GM19025 (cell line): ENCODE data around the gene FAM131A.

ENCODE experiments used
- ATAC-seq: cut with Tn5 transposase; IDR thresholded peaks from one replicate; pipeline ENCODE4 v1.9.1; 2021; ENCODE audit warnings: mild to moderate bottlenecking, low read depth, moderate library complexity; ENCODE audit not compliant: unreplicated experiment

The FAM131A gene

GRCh38 chr3:184315871-184316661 lies 21.3 kb upstream of the FAM131A start:
- ATAC-seq: no peak

GRCh38 chr3:184316792-184317191 lies 20.6 kb upstream of the FAM131A start:
- ATAC-seq: no peak

DNA sequence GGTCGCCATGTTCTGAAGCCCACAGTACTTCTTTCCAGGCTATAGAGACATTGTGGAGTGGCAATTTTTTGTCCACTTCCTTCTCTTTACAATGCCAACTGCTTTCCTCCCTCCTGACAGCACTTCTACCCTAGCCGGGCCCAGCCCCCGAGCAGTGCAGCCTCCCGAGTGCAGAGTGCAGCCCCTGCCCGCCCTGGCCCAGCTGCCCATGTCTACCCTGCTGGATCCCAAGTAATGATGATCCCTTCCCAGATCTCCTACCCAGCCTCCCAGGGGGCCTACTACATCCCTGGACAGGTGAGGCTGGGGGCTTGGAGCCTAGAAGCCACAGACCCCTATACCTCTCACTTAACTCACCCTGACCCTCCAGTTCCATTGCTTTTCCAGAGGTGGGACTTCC lies 20.2 kb upstream of the FAM131A start:
- ATAC-seq: no peak

DNA sequence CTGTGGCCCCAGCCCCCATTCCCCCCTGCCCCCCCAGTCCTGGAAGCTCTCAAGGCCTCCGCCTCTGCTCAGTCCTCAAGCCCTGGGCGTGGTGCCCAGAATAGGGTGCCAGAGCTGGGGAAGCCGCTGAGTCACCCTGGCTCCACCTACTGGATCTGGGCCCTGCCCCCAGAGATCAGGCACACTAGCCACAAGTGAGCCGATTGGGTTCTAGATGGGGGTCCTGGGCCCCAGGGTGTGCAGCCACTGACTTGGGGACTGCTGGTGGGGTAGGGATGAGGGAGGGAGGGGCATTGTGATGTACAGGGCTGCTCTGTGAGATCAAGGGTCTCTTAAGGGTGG lies 17.3 kb upstream of the FAM131A start:
- ATAC-seq: no peak

GRCh38 chr3:184321666-184322065 lies 15.7 kb upstream of the FAM131A start:
- no peak for ATAC-seq

DNA sequence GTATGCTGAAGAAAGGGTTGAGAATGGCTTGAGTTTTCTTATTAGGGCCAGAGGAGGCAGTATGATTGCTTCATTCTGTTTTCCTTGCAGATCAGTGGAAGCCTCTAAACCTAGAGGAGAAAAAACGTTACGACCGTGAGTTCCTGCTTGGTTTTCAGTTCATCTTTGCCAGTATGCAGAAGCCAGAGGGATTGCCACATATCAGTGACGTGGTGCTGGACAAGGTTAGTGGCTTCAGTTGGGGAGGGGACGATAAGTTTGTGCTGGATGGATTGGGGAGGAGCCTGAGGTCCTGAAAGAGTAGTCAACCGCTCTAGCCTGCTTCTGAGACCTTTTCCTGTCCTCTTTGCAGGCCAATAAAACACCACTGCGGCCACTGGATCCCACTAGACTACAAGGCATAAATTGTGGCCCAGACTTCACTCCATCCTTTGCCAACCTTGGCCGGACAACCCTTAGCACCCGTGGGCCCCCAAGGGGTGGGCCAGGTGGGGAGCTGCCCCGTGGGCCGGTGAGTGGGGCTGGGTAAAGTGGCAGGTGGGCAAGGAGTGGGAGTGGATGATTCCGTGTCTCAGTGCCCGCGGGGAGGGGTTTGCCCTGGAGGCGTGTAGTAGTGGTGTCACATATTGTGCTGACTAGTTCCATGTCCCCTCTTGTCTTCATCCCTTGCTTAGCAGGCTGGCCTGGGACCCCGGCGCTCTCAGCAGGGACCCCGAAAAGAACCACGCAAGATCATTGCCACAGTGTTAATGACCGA lies 14.5 kb upstream of the FAM131A start:
- ATAC-seq: no peak

DNA sequence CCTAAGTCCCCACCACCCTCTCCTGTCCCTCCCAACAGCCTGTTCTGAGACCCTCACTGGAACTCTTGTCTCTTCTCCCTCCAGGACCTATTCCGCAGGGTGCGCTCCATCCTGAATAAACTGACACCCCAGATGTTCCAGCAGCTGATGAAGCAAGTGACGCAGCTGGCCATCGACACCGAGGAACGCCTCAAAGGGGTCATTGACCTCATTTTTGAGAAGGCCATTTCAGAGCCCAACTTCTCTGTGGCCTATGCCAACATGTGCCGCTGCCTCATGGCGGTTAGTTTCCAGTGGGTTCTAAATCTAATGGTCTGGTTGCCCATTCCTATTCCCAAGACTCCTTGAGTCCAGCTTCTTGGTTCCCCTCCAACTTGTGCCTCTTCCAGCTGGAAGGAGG lies 13.7 kb upstream of the FAM131A start:
- ATAC-seq: no peak

GRCh38 chr3:184325269-184325668 lies 12.1 kb upstream of the FAM131A start:
- no peak for ATAC-seq

GRCh38 chr3:184325715-184326369 lies 11.6 kb upstream of the FAM131A start:
- ATAC-seq: no peak

DNA sequence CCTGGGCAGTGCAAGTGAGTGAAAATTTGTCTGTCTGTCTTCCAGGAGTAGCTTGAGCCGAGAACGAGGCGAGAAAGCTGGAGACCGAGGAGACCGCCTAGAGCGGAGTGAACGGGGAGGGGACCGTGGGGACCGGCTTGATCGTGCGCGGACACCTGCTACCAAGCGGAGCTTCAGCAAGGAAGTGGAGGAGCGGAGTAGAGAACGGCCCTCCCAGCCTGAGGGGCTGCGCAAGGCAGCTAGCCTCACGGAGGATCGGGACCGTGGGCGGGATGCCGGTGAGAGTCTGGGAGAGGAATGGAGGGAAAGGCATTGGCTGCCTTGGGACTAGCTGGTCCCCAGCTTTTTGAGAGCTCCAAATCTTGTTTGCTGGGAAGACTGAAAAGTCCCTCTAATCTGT lies 10.2 kb upstream of the FAM131A start:
- no peak for ATAC-seq

DNA sequence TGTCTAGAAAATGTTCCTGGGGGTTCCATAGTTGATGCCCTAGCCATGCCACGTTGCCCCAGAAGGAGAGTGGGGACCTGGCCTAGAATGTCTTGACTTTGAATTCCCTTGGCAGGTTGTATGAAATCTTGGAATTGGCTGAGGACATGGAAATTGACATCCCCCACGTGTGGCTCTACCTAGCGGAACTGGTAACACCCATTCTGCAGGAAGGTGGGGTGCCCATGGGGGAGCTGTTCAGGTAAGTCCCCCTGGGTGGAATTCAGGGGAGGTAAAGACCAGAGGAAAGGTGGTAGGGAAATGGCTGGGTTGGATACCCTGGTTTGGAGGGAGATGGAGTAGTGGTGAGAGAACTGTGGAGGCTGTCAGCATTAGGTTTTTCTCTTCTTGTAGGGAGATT lies 8.9 kb upstream of the FAM131A start:
- ATAC-seq: no peak

- ATAC-seq: no peak
These were observed 4.9 kb upstream of the FAM131A start for GRCh38 chr3:184332370-184333090.

DNA sequence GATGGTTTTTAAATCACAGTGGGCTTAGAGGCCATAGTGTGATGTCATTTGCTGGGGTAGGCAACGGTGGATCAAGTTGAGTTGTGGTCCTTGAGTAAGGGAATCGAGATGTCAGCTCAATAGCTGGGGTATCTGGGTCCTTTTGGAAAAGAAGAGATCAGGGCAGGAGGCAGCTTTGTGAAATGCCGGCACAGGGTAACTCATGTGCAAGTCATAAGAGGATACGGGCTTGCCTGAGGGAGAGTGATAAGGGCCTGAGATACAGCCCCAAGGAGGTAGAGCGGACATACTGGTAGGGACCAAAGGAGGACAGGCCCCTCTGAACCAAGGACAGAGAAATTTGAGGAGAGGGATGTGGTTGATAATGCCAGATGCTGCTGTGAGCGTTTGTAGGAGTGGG lies 4.2 kb upstream of the FAM131A start:
- no peak for ATAC-seq

DNA sequence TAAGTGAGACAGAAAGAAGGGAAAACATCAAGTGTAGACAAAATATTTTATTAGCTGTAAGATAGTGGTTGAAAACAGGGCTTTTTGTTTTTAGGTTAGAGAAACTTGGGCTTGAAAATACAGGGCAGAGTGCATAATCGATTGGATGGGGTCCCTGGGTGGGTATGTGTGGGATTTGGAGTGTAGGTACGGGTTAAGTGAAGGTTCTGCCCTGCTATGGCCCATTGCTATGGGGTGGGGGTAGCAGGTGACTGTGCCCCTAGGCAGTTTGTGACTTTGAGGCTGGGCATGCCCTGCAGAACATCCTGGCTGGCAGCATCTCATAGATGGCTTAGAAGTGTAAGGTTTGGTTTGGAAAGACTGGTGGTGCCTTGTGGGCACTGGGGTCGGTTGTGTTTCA lies 3.7 kb upstream of the FAM131A start:
- no peak for ATAC-seq

DNA sequence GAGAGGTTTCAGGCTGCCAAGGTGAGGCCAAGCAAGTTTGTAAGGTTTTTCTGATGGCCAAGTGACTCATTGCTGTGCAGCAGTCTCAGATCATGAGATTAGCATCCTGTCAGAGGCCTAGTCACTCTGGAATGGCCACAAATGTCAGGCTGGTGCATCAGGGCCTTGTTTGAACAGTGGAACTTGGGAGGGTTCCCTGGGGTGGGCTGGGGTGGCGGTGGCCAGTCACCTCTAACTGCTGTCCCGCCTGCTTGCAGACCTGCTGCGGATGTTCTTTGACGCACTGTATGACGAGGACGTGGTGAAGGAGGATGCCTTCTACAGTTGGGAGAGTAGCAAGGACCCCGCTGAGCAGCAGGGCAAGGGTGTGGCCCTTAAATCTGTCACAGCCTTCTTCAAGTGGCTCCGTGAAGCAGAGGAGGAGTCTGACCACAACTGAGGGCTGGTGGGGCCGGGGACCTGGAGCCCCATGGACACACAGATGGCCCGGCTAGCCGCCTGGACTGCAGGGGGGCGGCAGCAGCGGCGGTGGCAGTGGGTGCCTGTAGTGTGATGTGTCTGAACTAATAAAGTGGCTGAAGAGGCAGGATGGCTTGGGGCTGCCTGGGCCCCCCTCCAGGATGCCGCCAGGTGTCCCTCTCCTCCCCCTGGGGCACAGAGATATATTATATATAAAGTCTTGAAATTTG lies 2.8 kb upstream of the FAM131A start:
- ATAC-seq: no peak

GRCh38 chr3:184335291-184335660 lies 2.1 kb upstream of the FAM131A start:
- no peak for ATAC-seq

DNA sequence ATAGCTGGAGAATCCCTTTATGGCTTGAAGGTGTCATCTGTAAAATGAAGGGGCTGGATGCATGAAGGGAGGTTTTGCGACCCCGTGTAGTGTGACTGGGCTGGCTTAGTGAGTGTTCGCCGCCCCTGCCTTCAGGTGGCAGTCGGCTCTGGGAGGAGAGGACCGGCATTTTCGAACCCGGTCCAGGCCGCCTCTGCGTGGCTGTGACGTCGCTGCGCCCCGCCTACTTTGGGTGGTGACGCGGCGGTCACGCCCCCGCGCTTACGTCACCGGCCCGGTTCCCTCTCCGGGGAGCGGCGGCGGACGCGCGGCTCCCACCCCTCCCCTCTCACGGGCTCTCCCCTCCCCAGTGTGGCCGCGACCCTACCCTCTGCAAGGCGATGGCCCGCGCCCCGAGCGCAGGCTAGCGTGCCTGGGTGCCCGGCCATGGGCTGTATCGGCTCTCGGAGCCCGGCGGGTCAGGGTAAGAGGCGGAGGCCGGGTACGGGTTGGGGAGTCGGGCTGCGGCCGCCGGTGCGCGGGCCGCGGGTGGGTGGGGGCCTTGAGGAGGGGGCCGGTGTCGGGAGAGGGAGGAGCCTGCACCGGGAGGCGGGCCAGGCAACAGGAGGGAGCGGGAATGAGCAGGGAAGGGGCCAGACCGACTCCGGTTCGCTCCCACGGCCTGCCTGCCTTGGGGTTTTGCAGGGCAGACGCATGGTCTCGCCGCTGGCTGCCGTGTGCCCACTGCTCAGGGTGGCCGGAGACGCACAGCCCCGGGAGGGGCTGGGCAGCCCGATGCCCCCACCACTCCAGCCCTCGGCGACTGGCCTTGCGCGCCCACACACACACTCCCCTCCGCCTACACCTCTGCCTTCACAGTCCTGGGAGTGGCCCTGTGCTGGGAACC lies 1.5 kb upstream of the FAM131A start:
- peak; percentile 81 for ATAC-seq

- no peak for ATAC-seq
These were observed 627 bp upstream of the FAM131A start for GRCh38 chr3:184336547-184337398.

DNA sequence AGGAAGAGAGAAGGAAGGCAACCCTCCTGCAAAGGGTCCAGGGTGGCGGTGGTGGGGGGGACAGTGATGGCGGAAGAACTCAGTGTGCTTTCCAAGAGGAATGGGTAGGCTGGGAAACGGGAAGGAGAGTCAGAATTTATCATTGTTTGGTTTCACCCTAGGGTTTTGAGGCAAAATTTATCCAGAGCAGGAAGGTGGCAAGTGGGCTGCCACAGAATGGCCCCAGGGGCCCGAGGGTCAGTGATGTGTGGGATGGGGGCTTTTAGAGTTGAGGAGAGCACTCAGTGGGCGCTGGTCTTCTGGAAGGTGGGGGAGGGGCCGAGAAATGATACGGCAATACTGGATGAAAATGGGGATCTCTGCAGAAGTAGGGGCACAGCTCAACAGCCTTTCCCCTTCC lies 581 bp downstream of the FAM131A start:
- ATAC-seq: no peak
